H1 (cell line): Measurements from ENCODE around the gene TLR10. TPM values are rescaled to one million over a fixed set of nuclear protein-coding genes. Genes with fewer than 3 reads are reported as not detected.

Source experiments
- CTCF ChIA-PET: fragments of 300-600 bp; sonication (Branson Sonifier 250); formaldehyde crosslinking; loops from one replicate; lab custom pipeline; 2021; ENCODE audit not compliant: partially characterized antibody; lab: Charles Lee
- POLR2A ChIA-PET: fragments of 300-600 bp; sonication (Branson Sonifier 250); formaldehyde crosslinking; loops from one replicate; lab custom pipeline; 2021; ENCODE audit warnings: inconsistent platforms; ENCODE audit not compliant: partially characterized antibody; lab: Charles Lee
- DNase-seq, 2 experiments: peaks; one replicate each; pipeline versions ENCODE4 v3.0.0 to v3.0.0-alpha.2; 2010 to 2022; ENCODE audit warnings: low spot score in 2 of 2, low read depth in 1 of 2, mixed read lengths in 1 of 2
- FAIRE-seq: peaks from 2 replicates; lab custom pipeline; 2011; peaks lifted over from hg19 to GRCh38; lab: Jason Lieb, UNC
- H2AFZ ChIP-seq: 2 replicates; pipeline ENCODE4 v1.8.1; 2012; ENCODE audit warnings: low read length, inconsistent platforms
- H2AK5ac ChIP-seq: 2 replicates; pipeline ENCODE4 v1.6.1; 2013; ENCODE audit warnings: low read depth, low read length
- H2BK120ac ChIP-seq: replicated peaks from 2 replicates; pipeline ENCODE3; 2013; ENCODE audit warnings: low read depth, low read length, inconsistent platforms
- H2BK12ac ChIP-seq: 2 replicates; pipeline ENCODE4 v1.6.1; 2013; ENCODE audit warnings: low read depth, low read length
- H2BK15ac ChIP-seq: 2 replicates; pipeline ENCODE4 v1.6.1; 2013; ENCODE audit warnings: low read length
- H2BK20ac ChIP-seq: 2 replicates; pipeline ENCODE4 v1.6.1; 2013; ENCODE audit warnings: low read length
- H2BK5ac ChIP-seq: 2 replicates; pipeline ENCODE4 v1.6.1; 2013; ENCODE audit warnings: low read depth, low read length
- H3K14ac ChIP-seq: 2 replicates; pipeline ENCODE4 v1.6.1; 2013; ENCODE audit warnings: inconsistent platforms; ENCODE audit not compliant: insufficient read length
- H3K18ac ChIP-seq: 2 replicates; pipeline ENCODE4 v1.6.1; 2013; ENCODE audit warnings: low read length; ENCODE audit errors: extremely low read depth
- H3K23ac ChIP-seq: 2 replicates; pipeline ENCODE4 v1.6.1; 2013; ENCODE audit warnings: inconsistent platforms; ENCODE audit not compliant: insufficient read length
- H3K23me2 ChIP-seq: 2 replicates; pipeline ENCODE4 v1.6.1; 2013; ENCODE audit warnings: low read depth, low read length
- H3K27ac ChIP-seq: 2 replicates; pipeline ENCODE4 v1.6.1; 2011; ENCODE audit warnings: low read depth, low read length, inconsistent platforms
- H3K27me3 ChIP-seq, 4 experiments: replicated peaks in 1 of 4; 1 replicate in 1 of 4; 2 replicates in 3 of 4; pipeline versions ENCODE4 v1.6.1 to v1.8.1; 2011 to 2013; ENCODE audit warnings: low read length in 3 of 4, mild to moderate bottlenecking in 3 of 4, inconsistent platforms in 2 of 4, mixed read lengths in 2 of 4, moderate library complexity in 1 of 4; ENCODE audit not compliant: control insufficient read depth in 3 of 4, insufficient read depth in 3 of 4; ENCODE audit errors: extremely low read depth in 1 of 4
- H3K36me3 ChIP-seq, 4 experiments: 2 replicates each; pipeline versions ENCODE4 v1.6.1 to v1.8.1; 2011 to 2013; ENCODE audit warnings: mild to moderate bottlenecking in 4 of 4, low read length in 3 of 4, moderate library complexity in 2 of 4, control low read depth in 1 of 4, inconsistent platforms in 1 of 4; ENCODE audit not compliant: insufficient read depth in 4 of 4, control insufficient read depth in 2 of 4
- H3K4ac ChIP-seq: replicated peaks from 2 replicates; pipeline ENCODE3; 2013; ENCODE audit warnings: low read length, low read depth, mixed read lengths, inconsistent platforms; ENCODE audit not compliant: insufficient read length
- H3K4me1 ChIP-seq, 4 experiments: replicated peaks in 1 of 4; 1 replicate in 1 of 4; 2 replicates in 3 of 4; pipeline versions ENCODE4 v1.6.1 to v1.8.1; 2011 to 2013; ENCODE audit warnings: low read length in 3 of 4, inconsistent platforms in 2 of 4, mixed read lengths in 1 of 4; ENCODE audit not compliant: insufficient read depth in 4 of 4, control insufficient read depth in 3 of 4
- H3K4me2 ChIP-seq, 2 experiments: 2 replicates each; pipeline versions ENCODE4 v1.6.1 to v1.8.1; 2011 to 2013; ENCODE audit warnings: low read depth in 2 of 2, low read length in 2 of 2, control low read depth in 1 of 2, inconsistent platforms in 1 of 2, mild to moderate bottlenecking in 1 of 2; ENCODE audit not compliant: insufficient read depth in 1 of 2
- H3K4me3 ChIP-seq, 4 experiments: fragments of 200-600, 300-600 bp in 1 of 4; sonication (generic), shearing (Covaris generic), sonication (Bioruptor Twin) in 1 of 4; 2 replicates each; pipeline versions ENCODE4 v1.5.1 to v1.8.1; 2011 to 2016; ENCODE audit warnings: low read length in 4 of 4, low read depth in 3 of 4, control low read depth in 2 of 4, inconsistent platforms in 2 of 4, mild to moderate bottlenecking in 2 of 4, mixed read lengths in 1 of 4, moderate library complexity in 1 of 4; ENCODE audit not compliant: insufficient read depth in 2 of 4; ENCODE audit errors: extremely low read depth in 1 of 4
- H3K56ac ChIP-seq: replicated peaks from 2 replicates; pipeline ENCODE3; 2013; ENCODE audit warnings: low read depth, mild to moderate bottlenecking, mixed read lengths, low read length, inconsistent platforms; ENCODE audit not compliant: insufficient read length
- H3K79me1 ChIP-seq: 2 replicates; pipeline ENCODE4 v1.6.1; 2013; ENCODE audit warnings: low read depth, low read length, control low read depth
- H3K79me2 ChIP-seq, 2 experiments: 2 replicates each; pipeline versions ENCODE4 v1.6.1 to v1.8.1; 2012 to 2013; ENCODE audit warnings: low read length in 2 of 2, mild to moderate bottlenecking in 2 of 2, inconsistent platforms in 1 of 2; ENCODE audit not compliant: insufficient read depth in 2 of 2, control insufficient read depth in 1 of 2
- H3K9ac ChIP-seq, 4 experiments: replicated peaks in 1 of 4; 1 replicate in 1 of 4; 2 replicates in 3 of 4; pipeline versions ENCODE4 v1.6.1 to v1.8.1; 2011 to 2013; ENCODE audit warnings: low read depth in 3 of 4, low read length in 3 of 4, control low read depth in 2 of 4, mild to moderate bottlenecking in 2 of 4, moderate library complexity in 2 of 4, inconsistent platforms in 1 of 4; ENCODE audit errors: extremely low read depth in 1 of 4
- H3K9me3 ChIP-seq, 2 experiments: 2 replicates each; pipeline versions ENCODE4 v1.6.1 to v1.8.1; 2012 to 2013; ENCODE audit warnings: mild to moderate bottlenecking in 2 of 2, moderate library complexity in 2 of 2, control low read depth in 1 of 2, inconsistent platforms in 1 of 2, low read depth in 1 of 2, low read length in 1 of 2, mixed read lengths in 1 of 2; ENCODE audit not compliant: insufficient read depth in 2 of 2
- H4K20me1 ChIP-seq, 2 experiments: replicated peaks in 1 of 2; 2 replicates each; pipeline versions ENCODE3 to v1.8.1; 2011 to 2013; ENCODE audit warnings: inconsistent platforms in 2 of 2, low read length in 2 of 2, mild to moderate bottlenecking in 1 of 2; ENCODE audit not compliant: insufficient read depth in 2 of 2, control insufficient read depth in 1 of 2
- H4K5ac ChIP-seq: 2 replicates; pipeline ENCODE4 v1.6.1; 2013; ENCODE audit warnings: low read length, low read depth, mixed read lengths, inconsistent platforms; ENCODE audit not compliant: insufficient read length
- H4K8ac ChIP-seq: 2 replicates; pipeline ENCODE4 v1.8.0; 2013; ENCODE audit warnings: mild to moderate bottlenecking, moderate library complexity, low read length, inconsistent platforms; ENCODE audit not compliant: insufficient read depth; ENCODE audit errors: extremely low read depth
- H4K91ac ChIP-seq: replicated peaks from 2 replicates; pipeline ENCODE3; 2013; ENCODE audit warnings: low read length, mixed read lengths, inconsistent platforms; ENCODE audit not compliant: insufficient read length
- ATF2 ChIP-seq: IDR thresholded peaks from 2 replicates; pipeline ENCODE4 v1.6.1; 2012; ENCODE audit warnings: low read length, inconsistent platforms
- BRCA1 ChIP-seq: IDR thresholded peaks from 2 replicates; pipeline ENCODE4 v1.6.1; 2012; ENCODE audit warnings: low read depth, low read length, improper control_type of control experiment
- CHD1 ChIP-seq: IDR thresholded peaks from 2 replicates; pipeline ENCODE4 v1.6.1; 2012; ENCODE audit warnings: low read depth, low read length, improper control_type of control experiment
- FOSL1 ChIP-seq: IDR thresholded peaks from 2 replicates; pipeline ENCODE4 v1.6.1; 2011; ENCODE audit warnings: mild to moderate bottlenecking, low read depth, low read length, moderate library complexity; ENCODE audit not compliant: insufficient read depth
- HDAC6 ChIP-seq: IDR thresholded peaks from one replicate; pipeline ENCODE4 v1.7.1; 2012; ENCODE audit warnings: low read depth, mild to moderate bottlenecking, inconsistent platforms, low read length, moderate library complexity
- MAX ChIP-seq: IDR thresholded peaks from 2 replicates; pipeline ENCODE4 v1.6.1; 2012; ENCODE audit warnings: inconsistent platforms
- PHF8 ChIP-seq: fragments of 200-600 bp; sonication (generic); conservative IDR thresholded peaks from 2 replicates; pipeline ENCODE4 v1.7.1; 2012; ENCODE audit warnings: low read depth, mild to moderate bottlenecking, inconsistent platforms, low read length, moderate library complexity
- RNF2 ChIP-seq: fragments of 200-900, 300-1000 bp; sonication (generic); IDR thresholded peaks from 2 replicates; pipeline ENCODE4 v1.7.1; 2016; ENCODE audit warnings: borderline replicate concordance, low read depth, mild to moderate bottlenecking, antibody characterized with exemption, low read length; ENCODE audit not compliant: poor library complexity, severe bottlenecking; ENCODE audit errors: missing control alignments
- RXRA ChIP-seq: IDR thresholded peaks from 2 replicates; pipeline ENCODE4 v1.6.1; 2011; ENCODE audit warnings: low read depth, mild to moderate bottlenecking, low read length, moderate library complexity; ENCODE audit not compliant: insufficient read depth
- SAP30 ChIP-seq: fragments of 300-600 bp; sonication (generic); IDR thresholded peaks from 2 replicates; pipeline ENCODE4 v1.7.1; 2012; ENCODE audit warnings: low read length, moderate library complexity, mild to moderate bottlenecking, inconsistent platforms; ENCODE audit not compliant: insufficient read depth, insufficient replicate concordance
- SP4 ChIP-seq: IDR thresholded peaks from 2 replicates; pipeline ENCODE4 v1.6.1; 2012; ENCODE audit warnings: low read length, inconsistent platforms
- TBP ChIP-seq: IDR thresholded peaks from 2 replicates; pipeline ENCODE4 v1.6.1; 2011; ENCODE audit warnings: low read depth, low read length, improper control_type of control experiment
- WGBS, 2 experiments: shearing (Covaris generic) in 1 of 2; methylation state at CpG; one replicate each; pipeline versions ENCODE4 v1.1.6 to v1.1.7; 2013 to 2015; ENCODE audit warnings: low lambda C conversion rate in 2 of 2, mixed read lengths in 2 of 2, inconsistent platforms in 1 of 2, low coverage in 1 of 2, missing lambda C conversion rate in 1 of 2; ENCODE audit not compliant: insufficient replicate concordance in 2 of 2, insufficient coverage in 1 of 2, insufficient read length in 1 of 2; ENCODE audit errors: extremely low coverage in 1 of 2, missing lambda C conversion rate in 1 of 2; 5-methylcytosine and 5-hydroxymethylcytosine counted together
- polyA plus RNA-seq, 7 experiments: library from polyadenylated mRNA; depleted of rRNA in 3 of 7; stranded (reverse) in 5 of 7; unstranded in 2 of 7; fragments of >200 nt in 5 of 7; fragments of 200-250 nt in 2 of 7; gene quantifications; 1 replicate in 5 of 7; 2 replicates in 1 of 7; 4 replicates in 1 of 7; pipeline versions ENCODE4 v1.2.1 to v1.2.3, GENCODE V29; 2011 to 2013; ENCODE audit warnings: missing spikeins in 2 of 7, mixed read lengths in 2 of 7
- total RNA-seq: library from RNA; stranded (reverse); fragmentation: NEBNext Ultra II Directional; extraction: Animal tissue kit (Norgen Biotek cat#: 25700); gene quantifications from 2 replicates; pipeline ENCODE4 v1.2.1, GENCODE V29; 2021

The TLR10 gene
- total and polyA plus RNA-seq, 2 of the 8 experiments (the other 6 are each of a cell fraction or from before 2014, with no cell fraction given), result not detected

GRCh38 chr4:38821739-38822138 is 38.9 kb upstream of the TLR10 start:
- no peak overlapping the region for H3K23ac ChIP-seq
- no peaks in the 10 kb centered on the region for H3K79me1 ChIP-seq
- no peaks in the 10 kb centered on the region for H3K79me2 ChIP-seq
- H4K20me1 ChIP-seq, result no peaks in the 10 kb centered on the region
- H2AK5ac ChIP-seq, result no peak overlapping the region
- H3K9me3 ChIP-seq, result peaks cover 7 to 12% of the 10 kb centered on the region in 2 experiments; a peak in 3 of 4 replicates
- H3K4ac ChIP-seq, result no peak overlapping the region
- no peak overlapping the region for H2BK120ac ChIP-seq
- H2BK15ac ChIP-seq, result no peak overlapping the region
- no peak overlapping the region for H3K9ac ChIP-seq
- no peak overlapping the region for H3K4me3 ChIP-seq
- H3K36me3 ChIP-seq, result no peaks in the 10 kb centered on the region
- no peak overlapping the region for H3K18ac ChIP-seq
- H3K4me1 ChIP-seq, result no peaks in the 10 kb centered on the region
- no peak overlapping the region for H2AFZ ChIP-seq
- no peak overlapping the region for H2BK20ac ChIP-seq
- H3K27ac ChIP-seq, result no peak overlapping the region
- no peak overlapping the region for H3K56ac ChIP-seq
- no peak overlapping the region for H2BK5ac ChIP-seq
- no peak overlapping the region for H2BK12ac ChIP-seq
- H3K14ac ChIP-seq, result no peak overlapping the region
- H4K91ac ChIP-seq, result no peak overlapping the region
- DNase-seq (no peak), FAIRE-seq (no peak)
- no peak overlapping the region for H4K8ac ChIP-seq
- no peak overlapping the region for H4K5ac ChIP-seq
- no peaks in the 10 kb centered on the region for H3K27me3 ChIP-seq
- H3K23me2 ChIP-seq, result no peaks in the 10 kb centered on the region
- 93% methylated on average over 3 of the region's 3 CpGs; no CpG with 5 or more reads in 1 of the 2 experiments for WGBS, 2 experiments
- ChIA-PET CTCF (interaction anchor here (1.1 to 2.2 kb wide), 3 partner anchors 9 to 38 kb away, joined by 3 to 8 read pairs (median 8); partner anchors contain the start of gene TLR10), POLR2A (no interaction called here)
- H3K4me2 ChIP-seq, result no peak overlapping the region
- no peak for TF ChIP-seq FOSL1
- TF ChIP-seq HDAC6, result no peak
- TF ChIP-seq RNF2, result no peak
- no peak for TF ChIP-seq ATF2
- TF ChIP-seq BRCA1, result no peak
- TF ChIP-seq SAP30, result no peak
- TF ChIP-seq CHD1, result no peak
- no peak for TF ChIP-seq PHF8
- no peak for TF ChIP-seq TBP
- TF ChIP-seq MAX, result no peak
- TF ChIP-seq SP4, result no peak
- no peak for TF ChIP-seq RXRA
